Measurements from ENCODE around the gene UGT1A6.

Gene UGT1A6

GRCh38 chr2:233686928-233687327 lies 5.8 kb upstream of the UGT1A6 start:
- no peak overlapping the region for H3K4me3 ChIP-seq (ENCODE audit: low read depth in 1 of 2, low read length in 1 of 2)
- H3K9me3 ChIP-seq: no peaks in the 10 kb centered on the region
- no peak for TF ChIP-seq CTCF (IDR thresholded peaks at IDR 0.05)
- H3K27ac ChIP-seq: no peak overlapping the region
- H3K36me3 ChIP-seq: no peaks in the 10 kb centered on the region
- no peaks in the 10 kb centered on the region for H3K4me1 ChIP-seq (ENCODE audit: control insufficient read depth in 1 of 2, insufficient read depth in 1 of 2, low read depth in 1 of 2, low read length in 1 of 2)
- H3K27me3 ChIP-seq: peaks cover 5% of the 10 kb centered on the region

GRCh38 chr2:233688341-233688740 lies 4.3 kb upstream of the UGT1A6 start:
- Histone ChIP-seq H3K4me3 (ENCODE audit: low read depth in 1 of 2, low read length in 1 of 2) (no peak overlapping the region), H3K36me3 (no peaks in the 10 kb centered on the region), H3K27ac (no peak overlapping the region), H3K9me3 (no peaks in the 10 kb centered on the region), H3K4me1 (ENCODE audit: control insufficient read depth in 1 of 2, insufficient read depth in 1 of 2, low read depth in 1 of 2, low read length in 1 of 2) (no peaks in the 10 kb centered on the region), H3K27me3 (peaks cover 5% of the 10 kb centered on the region)
- no peak for TF ChIP-seq CTCF (IDR thresholded peaks at IDR 0.05)

- no peak for TF ChIP-seq CTCF (IDR thresholded peaks at IDR 0.05)
- no peak overlapping the region for H3K4me3 ChIP-seq (ENCODE audit: low read depth in 1 of 2, low read length in 1 of 2)
- no peak overlapping the region for H3K27ac ChIP-seq
- H3K36me3 ChIP-seq: no peaks in the 10 kb centered on the region
- peaks cover 5% of the 10 kb centered on the region for H3K27me3 ChIP-seq
- H3K9me3 ChIP-seq: no peaks in the 10 kb centered on the region
- H3K4me1 ChIP-seq (ENCODE audit: control insufficient read depth in 1 of 2, insufficient read depth in 1 of 2, low read depth in 1 of 2, low read length in 1 of 2): no peaks in the 10 kb centered on the region
Observed at GRCh38 chr2:233689031-233689430, 3.7 kb upstream of the UGT1A6 start.

GRCh38 chr2:233689501-233689900 lies 3.2 kb upstream of the UGT1A6 start:
- Histone ChIP-seq H3K9me3 (no peaks in the 10 kb centered on the region), H3K4me3 (ENCODE audit: low read depth in 1 of 2, low read length in 1 of 2) (no peak overlapping the region), H3K36me3 (no peaks in the 10 kb centered on the region), H3K27ac (no peak overlapping the region), H3K4me1 (ENCODE audit: control insufficient read depth in 1 of 2, insufficient read depth in 1 of 2, low read depth in 1 of 2, low read length in 1 of 2) (no peaks in the 10 kb centered on the region), H3K27me3 (peaks cover 5% of the 10 kb centered on the region)
- no peak for TF ChIP-seq CTCF (IDR thresholded peaks at IDR 0.05)

- TF ChIP-seq CTCF (IDR thresholded peaks at IDR 0.05): no peak
- H3K4me1 ChIP-seq (ENCODE audit: control insufficient read depth in 1 of 2, insufficient read depth in 1 of 2, low read depth in 1 of 2, low read length in 1 of 2): no peaks in the 10 kb centered on the region
- no peaks in the 10 kb centered on the region for H3K9me3 ChIP-seq
Observed at GRCh38 chr2:233690444-233690843, 2.2 kb upstream of the UGT1A6 start.

More at GRCh38 chr2:233690444-233690843, 2.2 kb upstream of the UGT1A6 start:
- no peak overlapping the region for H3K27ac ChIP-seq
- no peak overlapping the region for H3K4me3 ChIP-seq (ENCODE audit: low read depth in 1 of 2, low read length in 1 of 2)
- no peaks in the 10 kb centered on the region for H3K36me3 ChIP-seq
- H3K27me3 ChIP-seq: peaks cover 5% of the 10 kb centered on the region
